T follicular helper cell (primary cell): ENCODE results near the gene C1orf198.

ENCODE experiments used
- DNase-seq: peaks from one replicate; pipeline ENCODE4 v3.0.0-alpha.2; 2020; ENCODE audit warnings: low read depth

C1orf198 gene

GRCh38 chr1:230808281-230808872 is 59.9 kb downstream of the C1orf198 start:
- no peak for DNase-seq

DNA sequence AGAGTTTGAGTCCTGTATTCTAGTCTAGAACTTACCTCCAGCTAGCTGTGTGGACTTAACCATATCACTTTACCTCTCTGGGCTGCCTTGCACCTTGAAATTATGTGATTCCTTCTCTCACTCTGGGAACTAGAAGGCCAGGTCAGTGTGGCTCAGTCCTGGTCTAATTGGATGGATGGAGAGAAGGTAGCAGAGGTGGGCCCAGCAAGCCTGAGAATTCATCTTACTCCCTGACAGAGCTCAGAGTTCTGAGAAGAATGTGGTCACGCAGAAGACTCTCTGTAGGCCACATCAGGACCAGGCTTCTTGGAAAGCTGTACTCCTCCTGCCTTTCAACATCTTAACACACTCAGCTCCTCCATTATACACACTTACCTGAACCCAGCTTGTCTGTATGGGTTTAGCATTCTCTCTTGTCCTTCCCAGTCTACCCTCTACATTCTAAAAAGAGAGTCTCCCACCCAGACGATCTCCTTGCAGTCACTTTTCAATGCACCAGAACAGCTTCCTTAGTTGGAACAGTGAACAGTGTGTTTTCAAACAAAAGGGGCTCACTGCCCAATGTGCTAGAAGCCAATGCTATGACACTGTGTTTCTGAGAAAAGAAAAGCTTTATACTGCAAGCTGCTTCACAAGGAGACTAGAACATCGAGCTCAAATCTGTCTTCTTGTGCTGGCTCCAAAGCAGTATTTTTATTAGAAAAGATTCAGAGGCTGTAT is 60.6 kb downstream of the C1orf198 start:
- no peak for DNase-seq

DNA sequence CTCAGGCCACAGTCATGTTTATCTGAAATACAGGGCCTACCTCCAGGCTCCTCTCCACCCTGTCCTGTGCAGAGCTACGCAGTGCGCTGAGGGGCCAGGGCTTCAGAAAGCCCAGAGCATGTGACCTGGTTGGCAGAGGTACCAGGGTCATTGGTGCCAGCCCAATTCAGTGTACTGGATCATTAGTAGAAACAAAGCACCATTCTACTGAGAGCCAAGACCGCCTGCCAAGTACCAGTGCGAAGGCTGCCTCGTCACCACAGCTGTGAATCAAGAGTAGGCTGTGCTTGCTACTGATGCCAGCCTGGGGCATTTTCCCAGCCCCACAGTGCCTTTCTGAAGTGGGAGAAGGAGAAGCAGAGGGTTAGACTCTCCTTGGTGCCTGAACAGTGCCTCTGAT is 61.3 kb downstream of the C1orf198 start:
- no peak for DNase-seq

GRCh38 chr1:230806552-230806951 is 61.8 kb downstream of the C1orf198 start:
- DNase-seq, result no peak

- DNase-seq, result no peak
Observed at GRCh38 chr1:230804396-230804795, 63.9 kb downstream of the C1orf198 start.

GRCh38 chr1:230800891-230801840 is 67.2 kb downstream of the C1orf198 start:
- no peak for DNase-seq

DNA sequence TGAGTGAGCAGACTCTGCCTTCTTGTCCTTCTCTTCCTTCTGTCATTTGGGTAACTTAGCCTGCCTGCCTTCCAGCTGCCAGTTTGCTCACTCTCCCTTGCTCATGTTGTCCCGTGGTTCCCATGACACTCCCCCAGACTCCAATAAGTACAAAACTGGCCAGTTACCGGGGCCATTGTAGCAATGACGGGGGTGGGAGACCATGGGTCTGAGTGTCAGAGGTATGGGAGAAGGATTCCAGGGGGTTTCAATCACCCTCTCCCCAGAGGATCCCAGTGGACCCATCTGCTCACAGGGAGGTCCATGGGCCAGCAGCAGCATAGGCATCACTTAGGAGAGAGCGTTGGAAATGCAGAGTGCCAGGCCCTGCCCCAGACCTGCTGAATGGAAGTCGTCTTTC is 69.8 kb downstream of the C1orf198 start:
- DNase-seq, result no peak

GRCh38 chr1:230797942-230798365 is 70.4 kb downstream of the C1orf198 start:
- DNase-seq, result no peak

DNA sequence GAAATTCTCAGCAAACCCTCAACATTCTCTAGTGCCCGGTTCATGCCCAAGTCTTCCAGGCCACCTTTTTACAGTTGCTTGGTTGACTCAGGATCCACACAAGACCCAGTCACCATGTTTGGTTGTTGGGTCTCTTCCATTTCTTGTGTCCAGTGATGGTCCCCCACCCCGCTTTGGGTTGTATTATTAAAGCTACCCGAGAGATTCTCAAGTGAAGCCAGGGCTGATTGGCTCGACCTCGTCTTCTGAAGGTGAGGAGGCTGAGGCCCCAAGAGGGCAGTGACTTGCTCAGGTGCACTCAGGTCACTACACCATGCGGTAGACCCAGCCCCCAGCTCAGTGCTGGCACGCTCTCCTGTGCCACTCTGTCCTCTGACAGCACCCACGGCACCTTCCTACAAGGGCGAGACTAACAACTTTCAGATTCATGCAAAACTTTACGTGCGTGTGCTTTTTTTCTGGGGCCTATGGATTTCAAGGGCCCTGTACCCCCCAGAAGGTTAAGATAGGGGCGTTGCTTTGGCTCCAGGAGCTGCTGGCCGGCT is 70.9 kb downstream of the C1orf198 start:
- DNase-seq, result no peak

DNA sequence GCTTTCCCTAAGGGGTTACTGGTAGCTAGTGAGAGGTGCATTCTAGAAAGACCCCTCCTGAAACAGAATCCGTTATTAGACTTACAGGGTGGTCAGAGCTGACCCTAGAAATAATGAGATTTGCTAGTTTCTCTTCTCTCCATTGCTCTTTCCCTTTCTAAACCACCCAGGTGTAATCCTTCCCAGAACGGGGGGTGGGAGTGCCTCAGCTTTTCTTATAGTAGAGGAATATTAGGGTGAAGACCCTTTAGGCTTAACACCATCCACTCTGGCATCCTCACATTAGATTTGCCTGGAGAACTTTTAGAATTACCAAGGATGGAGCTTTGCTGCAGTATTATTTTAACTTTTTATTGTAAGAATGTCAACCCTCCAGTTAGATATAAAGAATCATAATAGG is 71.7 kb downstream of the C1orf198 start:
- DNase-seq, result no peak

DNA sequence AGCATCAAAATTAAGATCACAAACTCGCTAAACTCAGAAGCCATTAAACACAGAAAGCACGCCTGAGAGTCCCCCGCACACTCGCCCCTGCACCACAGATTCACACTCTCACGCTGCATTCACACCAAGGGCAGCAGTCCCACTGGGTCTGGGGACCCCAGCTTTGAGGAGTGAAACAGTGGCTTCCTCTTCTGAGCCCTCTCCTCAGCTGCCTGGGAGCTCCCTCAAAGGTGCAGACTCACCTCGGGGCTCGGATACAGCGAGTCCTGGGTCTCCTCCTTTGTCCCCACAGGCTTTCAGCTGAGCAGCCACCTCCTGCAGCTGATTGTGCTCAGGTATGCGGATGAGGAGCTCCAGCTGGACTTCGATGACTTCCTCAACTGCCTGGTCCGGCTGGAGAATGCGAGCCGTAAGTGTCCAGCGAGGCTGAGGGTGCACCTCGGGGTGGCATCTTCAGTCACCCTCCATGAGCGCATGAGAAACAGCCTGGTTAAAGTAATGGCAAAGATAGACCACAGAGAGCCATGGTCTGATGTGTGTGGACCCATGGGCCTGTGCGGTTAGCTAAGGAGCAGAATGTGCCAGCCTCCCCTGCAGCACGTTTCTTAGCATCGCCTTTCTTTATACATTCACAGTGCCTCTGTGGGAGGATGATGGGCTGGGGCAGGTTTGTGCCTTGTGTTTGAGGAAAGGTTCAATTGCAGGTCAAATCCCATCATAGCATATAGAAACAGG is 73.3 kb downstream of the C1orf198 start:
- no peak for DNase-seq

DNA sequence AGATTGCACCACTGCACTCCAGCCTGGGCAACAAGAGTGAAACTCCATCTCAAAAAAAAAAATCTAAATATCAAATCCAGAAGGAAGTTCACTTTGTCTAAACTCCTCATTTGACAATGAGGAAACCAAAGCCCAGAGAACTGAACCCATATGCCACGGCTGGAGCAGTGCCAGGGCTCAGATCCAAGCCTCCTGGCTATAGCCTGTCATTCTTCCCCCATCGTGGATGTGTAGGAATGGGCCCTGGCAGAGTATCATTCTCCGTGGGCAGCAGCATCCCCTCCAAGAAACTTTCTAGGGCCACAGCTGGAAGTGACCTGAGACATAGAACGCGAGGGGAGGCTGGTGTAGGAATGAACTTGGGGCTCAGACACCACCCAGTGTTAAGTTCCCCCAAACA is 73.9 kb downstream of the C1orf198 start:
- no peak for DNase-seq

DNA sequence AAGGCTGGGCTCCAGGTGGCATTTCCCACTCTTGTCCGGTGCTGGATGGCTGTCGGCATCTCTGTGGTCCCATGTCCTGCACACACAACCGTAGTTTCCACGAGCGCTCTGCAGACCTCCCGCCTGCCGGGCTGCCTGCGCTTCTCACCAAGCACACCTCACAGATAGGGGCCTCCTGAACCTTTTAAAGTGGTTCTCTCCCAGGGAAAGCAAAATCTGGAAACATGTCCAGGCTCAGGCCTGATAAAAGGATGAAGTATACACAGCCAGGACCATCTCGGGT is 74.9 kb downstream of the C1orf198 start:
- DNase-seq, result no peak

- no peak for DNase-seq
Observed at GRCh38 chr1:230792691-230793462, 75.4 kb downstream of the C1orf198 start.

DNA sequence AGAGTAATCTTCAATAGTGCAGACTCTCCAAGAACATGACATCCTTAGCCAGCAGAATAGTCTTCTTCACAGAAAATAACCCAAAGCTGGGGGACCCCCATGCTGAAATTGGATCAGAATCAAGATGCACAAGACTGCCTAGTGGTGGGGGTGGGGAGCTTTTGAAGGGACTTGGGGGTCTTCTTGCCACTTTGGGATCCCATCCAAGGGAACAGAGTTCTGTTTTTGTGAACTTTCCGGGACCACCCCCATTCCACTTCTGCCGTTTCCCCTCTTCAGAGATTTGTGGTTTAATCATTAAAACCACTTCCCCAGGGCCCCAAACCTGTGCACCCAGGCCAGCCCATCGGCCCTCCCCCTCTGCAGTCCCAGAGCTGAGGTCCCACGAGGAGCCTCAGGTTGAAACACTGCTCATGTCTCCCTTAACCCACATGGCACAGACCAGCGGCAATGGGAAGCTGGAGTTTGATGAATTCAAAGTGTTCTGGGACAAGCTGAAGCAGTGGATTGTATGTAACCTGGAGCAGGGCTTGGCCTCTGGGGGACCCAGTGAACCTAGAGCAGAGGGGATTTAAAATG is 76.2 kb downstream of the C1orf198 start:
- no peak for DNase-seq

GRCh38 chr1:230790026-230790425 is 78.3 kb downstream of the C1orf198 start:
- no peak for DNase-seq

DNA sequence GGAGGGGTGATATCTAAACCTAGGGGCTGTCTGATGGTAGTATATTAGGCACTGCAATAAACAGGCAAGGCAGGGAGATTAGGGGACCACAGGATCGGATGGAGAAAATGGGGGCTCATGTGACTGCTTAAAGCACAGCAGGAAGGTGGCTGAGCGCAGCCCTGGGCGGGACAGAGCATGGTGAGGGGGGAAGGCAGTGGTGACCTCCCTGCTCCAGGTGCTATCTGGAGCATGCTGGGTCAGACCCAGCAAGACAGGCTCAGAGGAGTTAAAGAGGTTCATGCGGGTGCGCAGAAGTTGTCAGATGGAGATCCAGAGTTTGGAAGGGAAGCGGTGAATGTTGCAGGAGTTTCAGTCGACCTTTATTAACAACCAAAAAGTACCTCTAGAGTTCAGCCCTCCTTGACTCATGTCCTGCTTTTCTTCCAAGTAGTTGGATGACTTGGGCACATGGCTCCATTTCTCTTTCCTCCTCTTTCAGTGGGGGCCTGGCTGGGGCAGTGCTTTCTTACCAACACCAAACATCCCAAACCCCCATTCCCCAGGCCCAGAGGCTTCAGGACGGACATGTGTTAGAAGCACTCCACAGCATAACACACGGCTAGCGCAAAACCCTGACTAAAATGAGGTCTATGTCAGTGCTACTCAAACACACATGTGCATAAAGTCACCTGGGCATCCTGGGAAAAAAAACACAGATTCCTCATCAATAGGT is 79.6 kb downstream of the C1orf198 start:
- no peak for DNase-seq

GRCh38 chr1:230787471-230787870 is 80.8 kb downstream of the C1orf198 start:
- DNase-seq, result no peak
